Kidney glomerular epithelial cell (primary cell): ENCODE results near the gene PDE12.

Experiments used
- DNase-seq: peaks from one replicate; lab custom pipeline; 2025; lab: John Stamatoyannopoulos, UW

The PDE12 gene, protein sequence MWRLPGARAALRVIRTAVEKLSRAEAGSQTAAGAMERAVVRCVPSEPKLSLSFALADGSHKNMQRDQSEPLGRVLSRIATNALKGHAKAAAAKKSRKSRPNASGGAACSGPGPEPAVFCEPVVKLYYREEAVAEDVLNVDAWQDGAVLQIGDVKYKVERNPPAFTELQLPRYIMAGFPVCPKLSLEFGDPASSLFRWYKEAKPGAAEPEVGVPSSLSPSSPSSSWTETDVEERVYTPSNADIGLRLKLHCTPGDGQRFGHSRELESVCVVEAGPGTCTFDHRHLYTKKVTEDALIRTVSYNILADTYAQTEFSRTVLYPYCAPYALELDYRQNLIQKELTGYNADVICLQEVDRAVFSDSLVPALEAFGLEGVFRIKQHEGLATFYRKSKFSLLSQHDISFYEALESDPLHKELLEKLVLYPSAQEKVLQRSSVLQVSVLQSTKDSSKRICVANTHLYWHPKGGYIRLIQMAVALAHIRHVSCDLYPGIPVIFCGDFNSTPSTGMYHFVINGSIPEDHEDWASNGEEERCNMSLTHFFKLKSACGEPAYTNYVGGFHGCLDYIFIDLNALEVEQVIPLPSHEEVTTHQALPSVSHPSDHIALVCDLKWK

GRCh38 chr3:57555738-57556458 lies at the start of gene PDE12:
Gene PDE12, plus strand, starts transcription at chr3:57556274. Its CDS starts 106 bp downstream, at chr3:57556380.
- peak; percentile 82 for DNase-seq

GRCh38 chr3:57512166-57512565 lies 43.9 kb upstream of the PDE12 start:
- DNase-seq = no peak

GRCh38 chr3:57518276-57518915 lies 37.7 kb upstream of the PDE12 start:
- peak; percentile 28 for DNase-seq

- peak; percentile 35 for DNase-seq
Observed at GRCh38 chr3:57530071-57530608, 25.9 kb upstream of the PDE12 start.

DNA sequence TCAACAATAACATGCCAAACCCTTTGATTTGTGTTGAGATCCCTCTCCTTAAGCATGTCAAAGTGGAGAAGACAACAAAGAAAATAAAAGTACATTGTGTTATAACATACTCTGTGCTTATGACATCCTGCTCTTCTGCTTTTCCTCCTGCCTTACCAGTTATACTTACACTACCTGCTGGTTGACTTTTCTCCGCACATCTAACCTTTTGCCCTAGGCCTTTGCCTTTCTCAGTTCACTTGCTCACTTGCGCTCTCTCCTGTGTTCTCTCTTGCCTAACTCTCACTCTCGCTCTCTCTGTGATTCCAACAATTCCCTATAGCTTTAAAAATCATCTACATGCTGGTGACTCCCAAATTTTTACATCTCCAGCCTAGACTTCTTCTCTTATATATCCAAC lies 17.6 kb upstream of the PDE12 start:
- DNase-seq = no peak

GRCh38 chr3:57544181-57545125 lies 11.6 kb upstream of the PDE12 start, which contains the start of gene DNAH12:
Gene DNAH12, minus strand, starts transcription at chr3:57544344. Its CDS starts 1,474 bp downstream, at chr3:57542870.
- peak; percentile 30 for DNase-seq

DNA sequence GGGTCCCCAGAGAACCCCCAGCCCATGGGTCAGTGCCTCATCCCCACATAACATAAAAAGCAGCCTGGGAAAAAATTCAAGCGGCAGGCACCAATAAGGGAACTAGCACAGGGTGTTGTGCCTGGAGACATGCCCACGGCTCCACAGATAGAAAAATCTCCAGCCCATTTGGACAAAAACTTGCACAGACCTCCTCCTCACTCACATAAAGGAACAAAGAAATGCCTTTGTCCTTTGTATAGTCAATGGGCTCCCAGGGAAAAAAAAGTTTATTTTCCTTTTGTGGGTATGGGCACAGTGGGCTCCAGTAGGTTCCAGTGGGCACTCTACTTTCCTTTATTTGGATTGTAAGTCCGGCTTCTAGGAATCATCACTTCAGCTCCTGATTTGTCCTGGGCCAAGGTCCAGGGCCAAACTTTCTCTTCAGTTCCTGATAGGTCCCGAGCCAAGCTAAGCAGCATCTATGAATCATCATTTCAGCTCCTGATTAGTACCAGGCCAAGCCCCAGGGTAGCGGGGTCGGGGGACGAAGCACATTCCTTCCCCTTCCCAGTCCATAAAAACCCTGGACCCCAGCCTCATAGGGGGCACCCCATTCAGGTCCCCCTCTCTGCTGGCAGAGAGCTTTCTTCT lies 10.3 kb upstream of the PDE12 start:
- no peak for DNase-seq

DNA sequence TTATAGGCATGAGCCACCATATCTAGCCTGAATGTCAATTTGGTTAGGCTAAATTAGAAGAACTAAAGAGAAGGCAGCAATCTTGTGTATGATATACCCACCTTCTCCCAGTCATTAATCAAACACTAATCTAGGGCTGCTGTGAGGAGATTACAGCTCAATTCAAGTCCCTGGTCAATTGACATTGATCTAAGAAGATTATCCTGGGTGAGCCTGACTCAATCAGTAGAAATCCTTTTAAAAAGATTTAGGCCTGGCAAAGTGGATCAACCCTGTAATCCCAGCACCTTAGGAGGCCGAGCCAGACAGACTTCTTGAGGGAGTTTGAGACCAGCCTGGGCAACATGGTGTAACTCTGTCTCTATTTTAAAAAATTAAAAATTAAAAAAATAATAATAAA lies 9.5 kb upstream of the PDE12 start:
- no peak for DNase-seq

DNA sequence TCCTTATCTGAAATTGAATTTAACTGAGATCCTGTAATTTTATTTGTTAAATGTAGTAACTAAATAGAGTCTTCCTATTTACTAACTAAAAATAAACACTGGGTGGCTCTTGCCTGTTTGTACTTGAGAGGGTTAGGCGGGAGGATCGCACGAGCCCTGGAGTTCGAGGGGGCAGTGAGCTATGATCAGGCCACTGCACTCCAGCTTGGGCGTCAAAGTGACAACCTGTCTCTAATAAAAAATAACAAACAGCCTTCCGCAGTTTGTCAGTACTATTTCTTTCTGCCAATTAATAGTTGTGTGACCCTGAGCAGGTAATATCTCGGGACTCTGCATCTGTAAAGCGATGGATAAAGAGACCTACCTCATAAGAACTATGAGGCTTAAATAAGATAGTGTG lies 768 bp upstream of the PDE12 start:
- no peak for DNase-seq

GRCh38 chr3:57556459-57557084 lies 498 bp downstream of the PDE12 start:
- no peak for DNase-seq

- no peak for DNase-seq
Observed at GRCh38 chr3:57557085-57557537, 1.0 kb downstream of the PDE12 start.

DNA sequence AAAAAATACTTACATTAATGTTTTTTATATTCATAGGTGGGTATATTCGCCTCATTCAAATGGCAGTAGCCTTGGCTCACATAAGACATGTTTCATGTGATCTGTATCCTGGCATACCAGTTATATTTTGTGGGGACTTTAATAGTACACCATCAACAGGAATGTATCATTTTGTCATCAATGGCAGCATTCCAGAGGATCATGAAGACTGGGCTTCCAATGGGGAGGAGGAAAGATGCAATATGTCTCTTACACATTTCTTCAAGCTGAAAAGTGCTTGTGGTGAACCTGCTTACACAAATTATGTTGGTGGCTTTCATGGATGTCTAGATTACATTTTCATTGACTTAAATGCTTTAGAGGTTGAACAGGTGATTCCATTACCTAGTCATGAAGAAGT lies 3.5 kb downstream of the PDE12 start:
- no peak for DNase-seq

DNA sequence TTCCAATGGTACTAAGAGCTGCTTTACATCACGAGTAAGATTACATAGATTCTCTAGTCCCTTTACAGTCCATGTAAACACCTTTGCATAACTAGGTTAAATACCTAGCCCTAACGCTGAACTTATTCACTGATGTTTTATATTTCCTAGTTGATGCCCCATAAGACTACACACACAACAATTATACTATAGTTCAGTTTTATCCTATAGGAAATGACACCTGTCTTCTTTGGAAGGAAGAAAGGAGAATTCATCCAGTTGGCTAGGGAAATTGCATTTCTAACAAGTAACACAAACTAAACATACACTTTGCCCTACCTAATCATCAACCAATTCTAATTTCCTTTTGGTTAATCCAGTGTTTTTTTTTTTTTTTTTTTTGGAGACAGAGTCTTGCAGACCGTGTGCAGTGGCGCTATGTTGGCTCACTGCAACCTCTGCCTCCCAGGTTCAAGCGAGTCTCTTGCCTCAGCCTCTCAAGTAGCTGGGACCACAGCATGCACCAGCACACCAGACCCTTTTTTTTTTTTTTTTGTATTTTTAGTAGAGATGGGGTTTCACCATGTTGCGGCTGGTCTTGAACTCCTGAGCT lies 13.9 kb downstream of the PDE12 start:
- DNase-seq = no peak

GRCh38 chr3:57570878-57571277 lies 14.8 kb downstream of the PDE12 start:
- no peak for DNase-seq

DNA sequence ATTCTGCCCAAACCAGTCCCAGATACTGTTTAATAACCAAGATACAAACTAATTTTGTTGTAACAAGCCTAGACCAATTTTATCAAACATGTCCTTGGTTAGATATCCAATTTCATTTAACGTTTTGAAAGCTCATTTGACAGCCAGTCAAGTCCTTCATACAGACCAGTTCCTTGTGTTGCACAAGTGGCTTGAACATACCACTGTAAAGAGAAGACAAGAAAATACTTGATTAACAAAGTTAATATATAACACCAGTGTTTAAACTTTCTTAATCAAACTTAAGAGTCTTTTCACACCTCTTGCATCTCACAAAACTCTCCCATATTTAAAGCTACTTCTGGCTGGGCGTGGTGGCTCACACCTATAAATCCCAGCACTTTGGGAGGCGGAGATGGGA lies 16.0 kb downstream of the PDE12 start:
- no peak for DNase-seq

DNA sequence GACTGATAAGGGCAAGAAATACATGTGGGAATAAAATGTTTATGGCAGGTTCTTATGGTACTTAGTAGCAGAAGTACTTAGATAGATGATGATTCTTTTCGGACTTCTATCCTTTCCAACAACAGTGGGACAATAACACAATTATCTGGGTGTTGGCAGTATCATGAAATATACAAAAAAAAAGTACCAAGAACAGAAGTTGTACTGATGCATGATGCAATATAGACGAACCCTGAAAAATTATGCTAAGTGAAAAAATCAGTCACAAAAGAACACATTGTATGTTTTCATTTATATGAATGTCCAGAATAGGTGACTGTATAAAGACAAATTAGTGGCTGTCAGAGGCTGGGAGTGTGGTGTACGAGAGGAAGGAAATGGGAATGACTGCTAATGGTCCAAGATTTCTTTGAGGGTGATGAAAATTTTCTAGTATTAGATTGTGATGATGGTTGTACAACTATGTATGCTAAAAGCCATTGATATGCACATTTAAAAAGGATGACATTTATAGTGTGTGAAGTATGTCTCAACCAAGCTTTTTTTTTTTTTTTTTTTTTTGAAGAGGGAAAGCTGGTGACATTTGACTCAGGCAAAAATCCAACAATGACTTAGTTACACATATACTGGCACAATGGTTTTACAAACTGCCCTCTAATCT lies 20.0 kb downstream of the PDE12 start:
- DNase-seq = no peak

DNA sequence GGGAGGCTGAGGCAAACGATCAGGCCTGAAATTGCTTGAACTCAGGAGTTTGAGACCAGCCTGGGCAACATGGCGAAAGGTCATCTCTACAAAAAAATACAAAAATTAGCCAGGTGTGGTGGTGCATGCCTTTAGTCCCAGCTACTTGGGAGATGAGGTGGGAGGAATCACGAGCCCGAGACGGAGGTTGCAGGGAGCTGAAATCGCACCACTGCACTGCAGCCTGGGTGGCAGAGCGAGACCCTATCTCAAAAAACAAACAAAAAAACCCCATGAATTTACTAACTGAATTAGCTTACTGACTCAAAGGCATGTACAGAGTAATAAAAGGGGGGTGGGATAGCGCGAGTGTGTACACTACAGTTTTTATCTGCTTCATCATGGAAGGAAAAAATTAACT lies 21.7 kb downstream of the PDE12 start:
- no peak for DNase-seq

DNA sequence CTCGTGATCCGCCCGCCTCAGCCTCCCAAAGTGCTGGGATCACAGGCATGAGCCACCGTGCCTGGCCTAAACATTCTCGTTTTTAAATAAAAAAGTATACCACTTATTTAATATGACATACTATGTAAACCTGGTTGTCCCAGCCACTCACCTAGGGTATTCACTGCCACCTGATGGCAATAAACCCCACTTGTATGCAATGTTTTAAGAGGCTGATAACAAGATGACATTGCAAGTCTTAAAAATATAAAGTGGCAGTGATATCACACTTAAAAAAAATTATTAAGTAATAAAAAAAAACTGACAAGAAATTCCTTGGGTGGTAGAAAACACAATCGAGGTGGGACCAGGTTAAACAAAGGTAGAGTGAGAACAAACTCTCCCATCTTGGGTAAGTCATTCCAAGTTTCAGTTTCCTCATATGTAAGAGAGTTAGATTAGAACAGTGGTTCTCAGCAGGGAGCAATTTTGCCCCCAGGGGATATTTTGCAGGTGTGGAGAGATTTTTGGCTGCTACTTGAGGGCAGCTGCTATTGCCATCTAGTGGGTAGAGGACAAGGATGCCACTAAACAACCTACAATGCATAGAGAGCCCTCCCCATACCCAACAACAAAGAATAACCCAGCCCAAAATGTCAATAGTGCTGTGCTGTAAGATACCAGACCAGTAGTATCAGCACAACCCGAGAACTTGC lies 26.5 kb downstream of the PDE12 start:
- no peak for DNase-seq
